GM18951 (cell line): ENCODE measurements around the gene GTF2H2C_2.
"Not testable (repeated sequence)": the region's sequence is repeated elsewhere in the genome, so short reads cannot be mapped to it uniquely, and the experiment has no call there.

Source experiments
- POLR2A ChIP-seq: IDR thresholded peaks from 4 replicates; pipeline ENCODE4 v1.6.1; 2011; ENCODE audit warnings: mild to moderate bottlenecking; ENCODE audit not compliant: insufficient read length, insufficient read depth; ENCODE audit errors: extremely low read depth
- in situ Hi-C: fragments of 300-500 bp; cut with MboI; formaldehyde crosslinking; loops from one replicate; pipeline ENCODE4 v1.12.0; 2022; ENCODE audit warnings: low sequenced_read_pairs, mixed read lengths, inconsistent platforms; ENCODE audit not compliant: unreplicated experiment

GTF2H2C_2 gene

GRCh38 chr5:70415117-70415516, at the start of gene GTF2H2C_2:
GTF2H2C_2 (plus strand) TSS chr5:70415368.
- in situ Hi-C loops = not testable (repeated sequence)

GRCh38 chr5:70400984-70401686, 14.0 kb upstream of the GTF2H2C_2 start:
- in situ Hi-C loops = not testable (repeated sequence)
- peak; percentile 44 for TF ChIP-seq POLR2A

GRCh38 chr5:70421322-70421721, 6.2 kb downstream of the GTF2H2C_2 start:
- in situ Hi-C loops = not testable (repeated sequence)

- in situ Hi-C loops = not testable (repeated sequence)
Measured at GRCh38 chr5:70423215-70423614, 8.0 kb downstream of the GTF2H2C_2 start.

GRCh38 chr5:70438518-70438917, 23.4 kb downstream of the GTF2H2C_2 start:
- in situ Hi-C loops = not testable (repeated sequence)

GRCh38 chr5:70449565-70449964, 34.4 kb downstream of the GTF2H2C_2 start:
- in situ Hi-C loops = not testable (repeated sequence)

- in situ Hi-C loops = loop anchor here (25.0 kb wide), 1 partner anchor 561 kb away; no protein-coding TSS in a partner anchor
Measured at GRCh38 chr5:70451249-70451984, 36.2 kb downstream of the GTF2H2C_2 start.

- in situ Hi-C loops = loop anchor here (25.0 kb wide), 1 partner anchor 555 kb away; no protein-coding TSS in a partner anchor
Measured at GRCh38 chr5:70457093-70457492, 41.9 kb downstream of the GTF2H2C_2 start.

- in situ Hi-C loops = loop anchor here (25.0 kb wide), 1 partner anchor 553 kb away; no protein-coding TSS in a partner anchor
Measured at GRCh38 chr5:70459188-70459587, 44.0 kb downstream of the GTF2H2C_2 start.

GRCh38 chr5:70461984-70462383, 46.8 kb downstream of the GTF2H2C_2 start:
- in situ Hi-C loops = loop anchor here (25.0 kb wide), 1 partner anchor 550 kb away; no protein-coding TSS in a partner anchor

- in situ Hi-C loops = loop anchor here (25.0 kb wide), 1 partner anchor 548 kb away; no protein-coding TSS in a partner anchor
Measured at GRCh38 chr5:70464019-70464637, 49.0 kb downstream of the GTF2H2C_2 start.

- in situ Hi-C loops = loop anchor here (25.0 kb wide), 1 partner anchor 542 kb away; no protein-coding TSS in a partner anchor
Measured at GRCh38 chr5:70469926-70470509, 54.9 kb downstream of the GTF2H2C_2 start.
